Measurements from ENCODE around the gene C12orf75.

DNA sequence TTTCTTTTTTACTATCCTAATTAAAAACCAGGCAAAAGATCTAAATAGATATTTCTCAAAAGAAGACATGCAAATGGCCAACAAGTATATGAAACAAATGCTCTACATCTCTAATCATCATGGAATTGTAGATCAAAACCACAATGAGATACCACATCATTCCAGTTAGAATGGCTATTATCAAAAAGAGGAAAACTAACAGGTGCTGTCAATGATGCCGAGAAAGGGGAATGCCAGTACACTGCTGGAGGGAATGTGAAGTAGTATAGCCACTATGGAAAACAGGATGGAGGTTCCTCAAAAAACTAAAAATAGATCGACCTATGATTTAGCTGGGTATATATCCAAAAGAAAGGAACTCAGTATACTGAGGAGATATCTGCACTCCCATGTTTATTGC is 39.0 kb upstream of the C12orf75 start:
- TF ChIP-seq, protein P1, sequence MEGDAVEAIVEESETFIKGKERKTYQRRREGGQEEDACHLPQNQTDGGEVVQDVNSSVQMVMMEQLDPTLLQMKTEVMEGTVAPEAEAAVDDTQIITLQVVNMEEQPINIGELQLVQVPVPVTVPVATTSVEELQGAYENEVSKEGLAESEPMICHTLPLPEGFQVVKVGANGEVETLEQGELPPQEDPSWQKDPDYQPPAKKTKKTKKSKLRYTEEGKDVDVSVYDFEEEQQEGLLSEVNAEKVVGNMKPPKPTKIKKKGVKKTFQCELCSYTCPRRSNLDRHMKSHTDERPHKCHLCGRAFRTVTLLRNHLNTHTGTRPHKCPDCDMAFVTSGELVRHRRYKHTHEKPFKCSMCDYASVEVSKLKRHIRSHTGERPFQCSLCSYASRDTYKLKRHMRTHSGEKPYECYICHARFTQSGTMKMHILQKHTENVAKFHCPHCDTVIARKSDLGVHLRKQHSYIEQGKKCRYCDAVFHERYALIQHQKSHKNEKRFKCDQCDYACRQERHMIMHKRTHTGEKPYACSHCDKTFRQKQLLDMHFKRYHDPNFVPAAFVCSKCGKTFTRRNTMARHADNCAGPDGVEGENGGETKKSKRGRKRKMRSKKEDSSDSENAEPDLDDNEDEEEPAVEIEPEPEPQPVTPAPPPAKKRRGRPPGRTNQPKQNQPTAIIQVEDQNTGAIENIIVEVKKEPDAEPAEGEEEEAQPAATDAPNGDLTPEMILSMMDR (CRISPR knock-in tag; IDR thresholded peaks at IDR 0.05), result no peak
- no peak for TF ChIP-seq PTBP1 (IDR thresholded peaks at IDR 0.05; ENCODE audit: low read depth, low read length, poor library complexity, severe bottlenecking)
- TF ChIP-seq, protein P2, sequence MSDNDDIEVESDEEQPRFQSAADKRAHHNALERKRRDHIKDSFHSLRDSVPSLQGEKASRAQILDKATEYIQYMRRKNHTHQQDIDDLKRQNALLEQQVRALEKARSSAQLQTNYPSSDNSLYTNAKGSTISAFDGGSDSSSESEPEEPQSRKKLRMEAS (IDR thresholded peaks at IDR 0.05), result no peak
- TF ChIP-seq ZNF546 (CRISPR knock-in tag; conservative IDR thresholded peaks at IDR 0.05), result no peak
- TF ChIP-seq CHD2 (IDR thresholded peaks at IDR 0.05; ENCODE audit: low read depth, low read length), result no peak
- no peak for TF ChIP-seq ZNF777 (CRISPR knock-in tag; IDR thresholded peaks at IDR 0.05)
- no peak for TF ChIP-seq TP53 (CRISPR knock-in tag; conservative IDR thresholded peaks at IDR 0.05)
- TF ChIP-seq ZNF274 (CRISPR knock-in tag; IDR thresholded peaks at IDR 0.05), result no peak
- TF ChIP-seq ZSCAN20 (CRISPR knock-in tag; IDR thresholded peaks at IDR 0.05; ENCODE audit: borderline replicate concordance), result no peak
- no peak for TF ChIP-seq NCOR1 (IDR thresholded peaks at IDR 0.05; ENCODE audit: borderline replicate concordance, low read length)

All from HepG2 (cell line).